ENCODE data around the gene NPAS3.

The NPAS3 gene

DNA sequence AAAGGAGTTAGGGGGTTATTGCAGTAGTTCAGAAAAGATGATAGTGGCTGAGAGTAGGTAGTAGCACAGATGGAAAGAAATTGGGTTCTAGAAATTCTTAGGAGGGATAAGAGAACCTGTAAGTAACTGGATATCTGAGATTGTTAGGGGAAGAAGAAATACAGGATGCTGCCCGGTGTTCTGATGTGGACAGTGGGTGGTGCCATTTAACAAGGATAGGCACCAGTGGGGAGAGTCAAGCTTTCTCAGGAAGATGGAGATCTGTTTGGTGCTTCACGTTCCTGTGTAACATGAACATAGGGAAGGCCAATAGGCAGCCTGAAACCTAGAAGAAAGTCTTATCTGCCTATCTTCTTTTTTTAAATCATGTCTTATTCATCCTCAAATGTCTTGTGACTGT is 245.9 kb downstream of the NPAS3 start:
- no peak for DNase-seq (ENCODE audit: low read depth)

DNA sequence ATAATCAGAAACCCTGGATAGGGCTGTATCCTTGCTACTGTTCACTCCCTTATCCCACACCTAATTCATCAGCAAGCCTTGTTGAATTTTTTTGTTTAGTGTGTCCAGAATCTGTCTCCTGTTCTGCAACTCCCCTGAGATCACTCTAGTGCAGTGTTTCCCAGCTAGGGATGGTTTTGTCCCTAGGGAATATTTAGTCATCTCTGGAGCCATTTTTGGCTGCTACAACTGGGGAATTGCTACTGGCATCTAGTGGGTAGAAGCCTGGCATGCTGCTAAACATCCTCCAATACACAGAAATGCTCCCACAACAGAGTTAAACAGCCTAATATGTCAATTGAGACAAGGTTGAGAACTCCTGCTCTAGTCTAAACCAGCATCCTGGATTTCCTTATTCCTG is 248.0 kb downstream of the NPAS3 start:
- no peak for DNase-seq (ENCODE audit: low read depth)

DNA sequence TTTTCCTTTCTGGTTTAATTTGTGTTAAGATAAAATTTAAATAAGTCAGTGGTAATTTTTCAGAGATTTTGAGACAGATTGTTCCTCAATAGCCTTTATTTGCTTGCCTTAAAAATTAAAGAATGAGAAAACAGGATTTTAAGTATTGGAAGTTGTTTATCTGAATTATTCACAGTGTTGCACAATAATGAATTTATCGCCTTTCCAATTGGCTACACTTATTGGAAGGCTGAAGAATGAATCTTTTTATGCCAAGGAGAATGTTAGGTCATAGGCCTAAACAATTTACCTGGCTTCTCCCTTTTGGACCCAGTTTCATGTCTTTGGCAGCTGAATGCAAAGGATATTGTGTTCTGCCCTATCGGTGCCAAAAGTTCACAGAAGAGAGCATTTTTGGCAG is 250.2 kb downstream of the NPAS3 start:
- no peak for DNase-seq (ENCODE audit: low read depth)

DNA sequence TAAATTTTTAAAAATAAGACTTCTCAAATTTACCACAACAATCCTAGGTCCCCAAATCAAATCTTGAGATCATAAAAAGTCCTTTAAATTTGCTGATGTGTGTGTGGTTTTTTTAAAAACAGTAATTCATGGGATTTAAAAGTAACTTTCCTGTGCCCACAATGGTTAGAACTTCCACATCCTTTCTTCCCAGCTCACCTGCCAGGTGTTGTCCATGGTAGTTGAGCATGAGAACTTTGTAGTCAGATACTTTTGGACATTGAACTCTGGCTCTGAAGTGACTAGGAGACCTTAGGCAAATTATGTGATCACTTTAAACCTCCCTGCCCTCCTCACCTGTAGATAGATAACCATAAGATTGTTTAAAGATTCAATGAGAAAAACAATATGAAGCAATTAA is 253.2 kb downstream of the NPAS3 start:
- no peak for DNase-seq (ENCODE audit: low read depth)

DNA sequence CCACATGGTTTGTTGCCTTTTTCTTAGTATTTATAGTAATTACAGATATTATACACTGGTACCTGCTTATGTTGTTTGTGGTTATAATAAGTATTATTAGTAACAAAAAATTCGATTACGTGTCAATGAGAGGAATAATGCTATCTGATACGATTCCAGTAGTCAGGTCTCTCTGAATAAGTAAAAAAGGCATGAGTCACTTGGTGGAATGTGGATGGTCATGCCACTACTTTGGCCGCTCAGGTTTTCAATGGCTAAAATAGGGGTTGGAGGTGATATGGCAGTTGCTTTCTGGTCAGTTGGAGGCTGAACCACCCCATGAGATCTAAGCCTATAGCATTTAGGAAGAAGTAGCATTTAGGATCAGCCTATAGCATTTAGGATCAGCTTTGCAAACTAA is 255.9 kb downstream of the NPAS3 start:
- DNase-seq (ENCODE audit: low read depth), result no peak

DNA sequence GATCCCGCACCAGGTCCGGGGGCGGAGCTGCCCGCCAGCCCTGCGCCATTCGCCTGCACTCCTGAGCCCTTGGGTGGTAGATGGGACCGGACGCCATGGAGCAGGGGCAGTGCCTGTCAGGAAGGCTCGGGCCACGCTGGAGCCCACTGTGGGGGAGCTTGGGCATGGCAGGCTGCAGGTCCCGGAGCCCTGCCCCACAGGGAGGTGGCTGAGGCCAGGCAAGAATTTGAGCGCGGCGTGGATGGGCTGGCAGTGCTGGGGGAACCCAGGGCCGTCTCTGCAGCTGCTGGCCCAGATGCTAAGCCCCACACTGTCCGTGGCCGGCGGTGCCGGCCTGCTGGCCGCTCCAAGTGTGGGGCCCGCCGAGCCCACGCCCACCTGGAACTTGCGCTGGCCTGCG is 260.0 kb downstream of the NPAS3 start:
- DNase-seq (ENCODE audit: low read depth), result no peak

DNA sequence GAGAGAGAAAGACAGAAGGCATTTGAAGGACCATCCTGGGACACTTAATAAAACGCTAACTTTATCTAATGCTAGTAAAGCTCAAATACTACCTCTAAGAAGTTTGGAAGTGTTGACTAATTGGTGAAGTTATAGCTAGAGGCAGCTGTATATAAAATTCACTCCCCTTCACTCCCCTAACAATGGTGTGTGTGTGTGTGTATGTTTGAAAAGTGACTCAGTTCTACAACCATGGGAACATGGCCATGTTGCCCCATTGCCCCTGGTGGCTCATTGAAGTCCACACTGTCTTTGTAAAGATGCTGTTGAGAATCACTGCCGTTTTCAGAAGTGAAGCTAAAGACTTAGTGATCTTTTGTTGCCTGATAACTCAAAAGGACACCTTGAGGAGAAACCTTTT is 262.4 kb downstream of the NPAS3 start:
- DNase-seq (ENCODE audit: low read depth), result no peak

DNA sequence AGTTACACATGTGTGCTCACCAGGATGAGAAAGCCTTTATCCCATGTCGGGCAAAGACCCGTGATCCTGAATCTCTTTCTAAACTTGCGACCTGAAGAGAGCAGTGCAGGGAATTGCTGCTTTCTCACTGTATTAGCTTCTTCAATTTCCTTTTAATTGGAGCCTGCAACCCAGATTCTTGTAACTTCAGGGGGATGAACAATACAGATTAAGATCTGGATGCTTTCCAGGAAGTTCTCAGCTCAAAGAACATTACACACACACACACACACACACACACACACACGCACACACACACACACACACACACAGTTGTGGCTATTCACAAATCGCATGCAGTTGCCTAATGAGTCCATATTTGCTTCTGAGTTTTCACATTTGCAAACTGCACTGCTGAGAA is 268.3 kb downstream of the NPAS3 start:
- DNase-seq (ENCODE audit: low read depth), result no peak

DNA sequence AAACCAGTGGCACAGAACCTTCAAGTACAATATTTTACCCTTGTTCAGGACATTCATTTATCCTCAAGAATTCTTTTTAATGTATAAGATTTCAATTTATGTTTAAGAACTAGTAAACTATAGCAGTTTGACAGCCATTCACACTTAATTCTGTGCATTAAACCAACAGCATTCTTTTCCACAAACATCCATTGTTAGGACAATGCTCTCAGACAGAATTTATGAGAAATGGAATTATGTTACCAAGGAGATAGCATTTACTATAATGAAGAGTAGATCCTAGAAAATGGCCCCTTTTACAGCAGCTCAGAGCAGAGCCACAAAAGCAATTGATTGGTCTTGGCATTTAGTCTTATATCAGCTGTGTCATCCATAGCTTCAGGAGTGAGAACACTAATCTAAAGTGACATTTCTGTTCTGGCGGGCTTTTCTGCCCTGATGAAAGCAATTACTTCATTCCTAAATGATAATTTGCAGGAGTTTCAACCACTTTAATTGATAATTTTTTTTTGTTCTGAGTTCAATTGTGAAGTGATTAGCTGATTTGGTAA is 268.9 kb downstream of the NPAS3 start:
- no peak for DNase-seq (ENCODE audit: low read depth)

DNA sequence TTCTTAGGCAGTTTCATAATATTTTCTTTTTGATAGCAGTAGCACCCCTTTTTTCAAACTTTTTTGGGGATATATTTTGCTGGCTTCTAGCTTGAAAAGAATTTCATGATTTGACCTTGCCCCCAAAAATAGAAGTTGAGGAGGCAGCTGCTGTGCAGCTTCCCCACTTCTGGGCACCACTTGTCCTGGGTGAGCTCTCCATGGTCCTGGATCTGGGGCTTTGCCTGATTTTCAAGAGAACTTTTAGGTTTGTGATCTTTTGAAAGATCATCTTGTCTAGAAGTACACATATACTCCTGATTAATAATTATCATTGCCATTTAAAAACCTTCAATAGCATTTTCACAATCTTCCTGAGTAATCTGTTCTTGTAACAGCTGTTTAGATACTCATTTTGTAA is 271.6 kb downstream of the NPAS3 start:
- no peak for DNase-seq (ENCODE audit: low read depth)

DNA sequence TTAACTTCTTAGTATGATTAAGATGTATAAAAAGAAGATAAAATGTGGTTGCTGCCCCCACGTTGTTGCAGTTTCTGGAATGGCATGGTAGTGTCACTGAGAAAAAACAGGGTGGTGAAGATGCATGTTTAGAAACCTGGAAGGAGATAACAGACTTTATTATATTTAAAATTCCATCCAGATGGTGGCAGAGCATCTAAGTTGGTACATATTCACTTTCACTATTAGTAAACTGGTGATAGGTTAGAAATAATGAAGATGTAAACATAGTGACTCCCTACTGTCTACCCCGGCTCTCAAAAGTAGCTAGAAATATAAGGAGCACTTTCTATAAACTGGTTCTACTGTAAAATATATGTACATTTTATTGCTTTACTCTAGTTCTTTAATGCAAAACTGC is 279.3 kb downstream of the NPAS3 start:
- no peak for DNase-seq (ENCODE audit: low read depth)

DNA sequence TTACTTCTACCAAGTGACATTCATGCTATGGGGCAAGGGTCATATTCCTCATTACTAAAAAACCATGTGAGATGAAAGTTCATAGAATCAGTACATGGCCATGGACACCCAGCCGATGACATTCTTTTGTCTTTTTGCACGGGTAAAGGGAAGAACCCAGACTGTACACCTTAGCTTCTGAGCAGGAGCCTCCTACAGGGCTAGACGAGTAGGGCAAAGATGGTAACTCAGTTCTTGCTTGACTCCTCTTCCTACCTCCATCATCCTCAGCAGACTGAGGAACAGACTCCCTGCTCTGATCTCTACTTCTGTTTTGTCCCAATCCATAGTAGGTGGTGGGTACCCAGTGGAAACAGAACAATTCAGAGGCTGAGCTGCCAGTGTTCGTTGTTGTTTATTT is 281.3 kb downstream of the NPAS3 start:
- no peak for DNase-seq (ENCODE audit: low read depth)

DNA sequence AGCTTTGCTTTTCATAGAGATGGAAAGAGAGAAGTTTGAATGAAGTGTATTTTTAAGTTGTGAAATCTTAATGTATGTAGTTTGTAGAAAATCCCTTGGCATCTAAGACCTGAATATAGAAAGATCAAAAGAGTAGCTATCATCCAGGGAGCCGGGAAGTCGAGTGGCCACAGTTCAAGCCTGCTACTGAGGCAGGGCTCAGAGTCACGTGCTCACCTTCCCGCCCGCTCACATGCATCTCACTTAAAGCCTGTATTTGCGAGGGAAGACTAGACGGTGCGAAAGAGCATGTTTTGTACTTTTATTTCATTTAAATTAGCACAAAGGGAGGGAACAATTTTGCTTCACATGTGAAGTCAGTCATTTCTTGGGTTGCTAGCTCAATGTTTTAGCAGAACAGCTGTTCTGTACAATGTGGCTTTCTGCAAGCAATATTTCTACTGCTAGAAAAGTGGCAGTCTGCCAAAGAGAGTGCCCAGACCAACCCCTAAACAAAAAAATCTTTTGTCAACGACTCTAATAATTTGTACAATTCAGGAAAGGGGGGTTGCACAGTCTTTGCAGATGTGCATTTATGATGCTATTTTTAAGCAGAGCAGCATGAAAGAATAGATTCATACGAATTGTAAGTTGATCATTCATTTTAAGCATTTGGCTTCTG is 290.7 kb downstream of the NPAS3 start:
- DNase-seq (ENCODE audit: low read depth), result no peak

DNA sequence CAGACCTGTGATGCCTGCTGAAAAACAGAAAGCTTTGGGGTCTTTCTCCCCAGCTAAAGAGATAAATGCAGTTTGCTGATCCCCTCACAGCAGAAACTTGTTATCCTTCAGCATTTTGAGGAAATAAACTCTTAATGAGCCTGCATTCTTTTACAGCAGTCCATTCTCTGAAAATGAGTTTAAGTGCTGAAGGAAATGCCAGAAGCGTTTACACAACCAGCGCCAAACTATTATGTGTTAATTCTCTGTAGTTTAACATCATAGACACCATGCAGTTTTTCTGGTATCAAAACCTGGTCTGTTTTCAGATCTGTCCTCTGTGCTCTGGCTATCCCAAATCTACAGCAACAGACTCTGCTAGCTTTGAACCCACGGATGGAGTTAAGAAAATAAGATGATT is 291.3 kb downstream of the NPAS3 start:
- no peak for DNase-seq (ENCODE audit: low read depth)

DNA sequence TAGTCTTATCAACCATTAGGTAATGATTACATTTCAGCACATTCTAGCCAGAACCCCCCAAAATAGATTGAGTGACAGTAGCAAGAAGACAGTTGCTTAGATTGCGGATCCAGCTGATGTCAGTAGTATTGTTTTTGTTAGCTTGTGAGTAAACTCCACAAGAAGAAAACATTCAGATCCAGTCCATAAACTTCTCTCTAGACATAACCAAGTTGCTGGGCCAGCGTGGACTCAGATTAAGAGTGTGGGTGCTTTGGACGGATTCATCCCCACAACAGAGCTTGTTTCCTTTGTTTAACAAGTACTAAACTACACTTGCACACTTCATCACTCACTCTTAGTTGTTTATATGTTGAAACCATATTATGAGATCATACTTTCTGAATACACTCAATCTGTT is 293.4 kb downstream of the NPAS3 start:
- no peak for DNase-seq (ENCODE audit: low read depth)

DNA sequence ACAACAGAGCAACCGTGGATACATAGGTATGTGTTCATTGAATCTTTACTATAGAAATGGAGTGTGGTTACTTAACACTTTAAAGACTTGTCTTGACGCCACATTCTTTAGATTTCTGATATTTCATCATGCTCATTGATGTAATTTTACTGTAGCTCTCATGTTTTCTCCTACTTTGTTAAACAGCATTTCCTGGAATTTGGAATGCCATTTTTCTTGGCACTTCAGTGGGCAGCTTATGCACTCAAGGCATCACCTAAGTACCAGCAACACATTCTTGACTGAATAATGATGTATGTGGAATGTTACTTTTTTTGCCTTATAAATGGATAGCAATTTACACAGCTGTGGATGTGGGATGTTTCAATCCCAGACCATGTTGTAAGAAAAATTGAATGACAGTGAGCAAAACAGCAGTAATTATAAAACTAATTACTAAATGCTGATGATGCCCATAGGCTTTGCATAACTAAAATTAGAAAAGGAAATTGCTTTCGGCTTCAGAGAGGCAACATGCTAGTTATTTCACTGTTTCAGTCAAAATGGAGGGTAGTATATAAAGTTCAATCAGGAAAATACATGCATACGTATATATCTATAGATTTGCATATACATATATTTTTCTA is 298.5 kb downstream of the NPAS3 start:
- DNase-seq (ENCODE audit: low read depth), result no peak

DNA sequence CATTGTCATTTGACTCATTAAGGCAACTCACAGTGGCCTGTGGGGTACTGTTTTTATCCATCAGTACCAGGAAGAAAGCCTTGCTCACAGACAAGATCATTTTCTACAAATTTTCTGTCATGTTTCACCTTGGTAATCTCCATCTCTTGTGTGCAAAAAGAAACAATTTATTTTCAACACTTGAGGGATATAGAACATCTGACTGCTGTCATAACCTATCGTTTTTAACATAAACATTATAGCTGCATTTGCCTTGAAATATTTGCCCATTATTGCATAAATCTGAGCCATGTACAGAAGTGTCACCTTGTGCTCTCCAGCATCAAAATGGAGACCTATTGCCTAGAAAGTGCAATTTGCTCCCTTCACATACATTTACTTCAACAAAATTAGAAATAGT is 300.8 kb downstream of the NPAS3 start:
- DNase-seq (ENCODE audit: low read depth), result no peak

DNA sequence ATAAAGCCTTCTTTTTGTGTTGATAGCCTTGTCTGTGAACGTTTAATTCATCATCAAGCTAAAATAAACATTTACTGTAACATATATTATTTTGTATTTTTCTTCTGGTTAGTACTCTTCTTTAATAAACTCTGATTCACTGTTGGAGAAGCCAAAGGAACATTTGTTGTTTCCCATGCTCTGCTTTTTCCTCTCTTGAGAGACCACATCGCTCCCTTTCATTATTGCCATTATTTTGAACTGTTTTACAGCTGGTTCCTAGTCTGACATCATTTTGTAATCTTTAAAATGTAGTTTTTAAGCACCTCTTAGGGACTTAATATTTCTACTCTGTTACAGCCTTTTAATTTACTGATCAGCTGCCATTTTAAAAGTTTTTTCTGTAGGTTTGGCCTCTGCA is 301.8 kb downstream of the NPAS3 start:
- DNase-seq (ENCODE audit: low read depth), result no peak

DNA sequence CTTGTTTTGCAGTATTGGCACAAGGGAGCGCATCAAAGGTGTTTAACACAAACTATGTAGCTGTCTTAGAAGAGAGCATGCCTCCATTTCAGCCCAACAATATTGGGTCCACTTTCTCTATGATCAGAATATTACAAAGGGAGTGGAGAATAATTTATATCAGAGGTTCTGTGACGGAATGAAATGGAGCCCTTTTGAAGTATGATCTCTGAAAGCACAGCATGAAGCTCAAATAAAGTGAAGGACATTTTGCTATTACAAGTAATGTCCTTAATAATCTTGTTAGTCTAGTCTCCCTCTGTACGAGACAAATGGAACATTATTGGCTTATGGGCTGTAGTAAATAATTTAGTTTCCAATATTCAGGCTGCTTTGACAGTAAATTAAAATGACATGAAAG is 302.7 kb downstream of the NPAS3 start:
- DNase-seq (ENCODE audit: low read depth), result no peak

DNA sequence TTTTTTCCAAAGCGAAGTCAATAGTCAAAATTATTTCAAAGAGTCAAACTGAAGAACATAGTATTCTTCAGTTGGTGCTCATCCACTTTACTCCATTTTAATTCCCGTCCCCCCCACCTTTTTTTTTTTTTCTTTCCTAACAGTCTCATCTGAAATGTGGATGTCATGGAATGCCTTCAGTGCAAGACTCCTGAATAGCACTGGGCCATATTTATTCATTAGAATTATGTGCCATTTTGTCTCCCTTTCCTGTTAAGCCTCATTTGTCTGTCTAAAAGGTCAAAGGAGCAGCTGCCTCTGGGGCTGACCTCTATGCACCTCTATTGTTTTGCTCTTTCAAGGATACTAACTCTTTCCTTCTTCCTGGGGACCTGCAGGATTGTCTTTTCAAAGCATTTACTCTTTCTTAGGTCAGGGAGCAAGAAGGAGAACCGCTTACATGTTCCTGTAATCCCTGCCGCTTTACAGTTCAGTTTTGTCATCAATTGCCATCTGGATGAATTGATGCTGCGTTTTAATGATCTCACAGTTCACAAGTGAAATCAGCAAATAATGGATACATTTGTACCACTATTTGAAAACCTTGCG is 310.6 kb downstream of the NPAS3 start:
- DNase-seq (ENCODE audit: low read depth), result no peak

DNA sequence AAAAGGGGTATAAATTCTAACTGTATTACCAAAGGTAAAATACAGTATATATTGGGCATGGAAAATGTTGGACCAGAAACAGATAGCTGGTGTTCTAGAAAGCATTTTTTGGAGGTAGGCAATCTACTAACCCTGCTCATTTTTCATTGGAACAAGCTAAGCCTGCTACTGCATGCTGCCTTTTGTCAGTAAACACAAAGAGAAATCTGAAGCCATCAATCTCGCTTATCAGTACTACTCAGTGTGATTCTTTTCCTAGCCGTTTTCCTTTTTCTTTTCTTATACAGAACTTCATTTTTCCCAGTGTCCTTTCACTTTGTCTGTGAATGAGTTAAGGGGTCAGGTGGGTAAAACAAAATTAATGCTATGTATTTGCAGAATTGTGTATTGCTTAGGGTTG is 312.3 kb downstream of the NPAS3 start:
- DNase-seq (ENCODE audit: low read depth), result no peak

DNA sequence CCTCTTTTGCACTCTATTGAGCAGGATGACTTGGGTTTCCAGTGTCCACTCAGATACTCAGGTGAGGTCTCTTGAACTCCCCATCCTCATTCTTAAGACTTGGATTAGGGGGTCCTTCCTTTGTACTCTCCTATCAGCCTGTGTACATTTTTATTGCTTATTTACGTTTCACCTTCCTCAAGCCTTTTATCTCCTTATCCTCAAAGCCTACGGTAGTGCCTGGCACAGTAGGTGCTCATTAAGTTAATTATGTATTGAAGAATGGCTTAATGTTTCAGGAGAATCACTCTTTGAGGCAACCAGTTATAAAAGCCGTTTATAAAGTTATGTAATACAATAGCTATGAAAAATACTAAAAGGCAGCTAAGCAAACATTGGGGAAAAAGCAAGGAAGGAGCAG is 315.7 kb downstream of the NPAS3 start:
- no peak for DNase-seq (ENCODE audit: low read depth)

DNA sequence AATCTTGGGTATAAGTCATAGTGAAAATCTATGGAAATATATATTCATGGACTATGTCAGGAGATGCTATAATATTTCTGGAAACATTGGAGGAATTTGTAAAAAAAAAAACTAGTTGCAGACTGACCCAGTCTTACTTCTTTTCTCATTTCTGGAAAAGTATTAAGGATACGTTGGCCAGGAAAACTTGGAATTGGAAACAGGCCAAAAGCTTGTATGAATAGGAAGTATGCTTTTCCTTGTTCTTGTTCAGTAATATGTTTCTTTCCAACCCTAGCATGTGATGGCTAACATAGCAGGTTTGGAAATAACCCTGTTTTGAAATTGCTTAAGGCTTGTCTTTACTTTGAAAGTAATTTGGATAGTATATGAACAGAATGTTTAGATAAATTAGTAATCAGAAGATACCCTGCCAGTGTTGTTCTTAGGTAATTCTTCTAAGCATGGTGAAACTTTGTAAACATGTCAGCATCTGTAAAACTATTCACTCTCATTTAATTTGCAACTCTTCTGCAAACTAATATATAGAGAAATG is 316.2 kb downstream of the NPAS3 start:
- DNase-seq (ENCODE audit: low read depth), result no peak
